GM19193 (cell line): Measurements from ENCODE around the gene GRPEL1.
A peak's percentile ranks its signal among the peaks of the same experiment; 100 is the strongest.

ENCODE experiments used
- POLR2A ChIP-seq: IDR thresholded peaks from 4 replicates; pipeline ENCODE4 v1.6.1; 2011; ENCODE audit not compliant: insufficient read depth, insufficient read length; ENCODE audit errors: extremely low read depth

GRPEL1 gene

GRCh38 chr4:7067452-7068278 lies at the start of gene GRPEL1:
GRPEL1 (minus strand) TSS chr4:7068064; CDS start chr4:7068032, 32 bp downstream.
- peak; percentile 93 for TF ChIP-seq POLR2A

- no peak for TF ChIP-seq POLR2A
These were observed 48.8 kb upstream of the GRPEL1 start for GRCh38 chr4:7116705-7117104.

GRCh38 chr4:7115557-7116340 lies 47.9 kb upstream of the GRPEL1 start:
- no peak for TF ChIP-seq POLR2A

- no peak for TF ChIP-seq POLR2A
These were observed 44.8 kb upstream of the GRPEL1 start for GRCh38 chr4:7112656-7113055.

- TF ChIP-seq POLR2A, result no peak
These were observed 43.6 kb upstream of the GRPEL1 start for GRCh38 chr4:7111441-7111840.

GRCh38 chr4:7110546-7110945 lies 42.7 kb upstream of the GRPEL1 start:
- TF ChIP-seq POLR2A, result no peak

- no peak for TF ChIP-seq POLR2A
These were observed 41.3 kb upstream of the GRPEL1 start for GRCh38 chr4:7109169-7109568.

GRCh38 chr4:7108660-7109059 lies 40.8 kb upstream of the GRPEL1 start:
- no peak for TF ChIP-seq POLR2A

GRCh38 chr4:7108046-7108625 lies 40.3 kb upstream of the GRPEL1 start:
- TF ChIP-seq POLR2A, result no peak

GRCh38 chr4:7107166-7107905 lies 39.5 kb upstream of the GRPEL1 start:
- no peak for TF ChIP-seq POLR2A

- no peak for TF ChIP-seq POLR2A
These were observed 37.4 kb upstream of the GRPEL1 start for GRCh38 chr4:7105276-7105675.

- no peak for TF ChIP-seq POLR2A
These were observed 36.6 kb upstream of the GRPEL1 start for GRCh38 chr4:7104366-7105031.

GRCh38 chr4:7103607-7104365 lies 35.9 kb upstream of the GRPEL1 start:
- TF ChIP-seq POLR2A, result no peak

GRCh38 chr4:7103031-7103606 lies 35.3 kb upstream of the GRPEL1 start:
- TF ChIP-seq POLR2A, result peak; percentile 57
